ENCODE results near the gene CCDC159.

- TF ChIP-seq, protein P1, sequence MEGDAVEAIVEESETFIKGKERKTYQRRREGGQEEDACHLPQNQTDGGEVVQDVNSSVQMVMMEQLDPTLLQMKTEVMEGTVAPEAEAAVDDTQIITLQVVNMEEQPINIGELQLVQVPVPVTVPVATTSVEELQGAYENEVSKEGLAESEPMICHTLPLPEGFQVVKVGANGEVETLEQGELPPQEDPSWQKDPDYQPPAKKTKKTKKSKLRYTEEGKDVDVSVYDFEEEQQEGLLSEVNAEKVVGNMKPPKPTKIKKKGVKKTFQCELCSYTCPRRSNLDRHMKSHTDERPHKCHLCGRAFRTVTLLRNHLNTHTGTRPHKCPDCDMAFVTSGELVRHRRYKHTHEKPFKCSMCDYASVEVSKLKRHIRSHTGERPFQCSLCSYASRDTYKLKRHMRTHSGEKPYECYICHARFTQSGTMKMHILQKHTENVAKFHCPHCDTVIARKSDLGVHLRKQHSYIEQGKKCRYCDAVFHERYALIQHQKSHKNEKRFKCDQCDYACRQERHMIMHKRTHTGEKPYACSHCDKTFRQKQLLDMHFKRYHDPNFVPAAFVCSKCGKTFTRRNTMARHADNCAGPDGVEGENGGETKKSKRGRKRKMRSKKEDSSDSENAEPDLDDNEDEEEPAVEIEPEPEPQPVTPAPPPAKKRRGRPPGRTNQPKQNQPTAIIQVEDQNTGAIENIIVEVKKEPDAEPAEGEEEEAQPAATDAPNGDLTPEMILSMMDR (IDR thresholded peaks at IDR 0.05 in 8 of 11, conservative IDR thresholded peaks at IDR 0.05 in 3 of 11), result no peak
- TF ChIP-seq POLR2AphosphoS5 (IDR thresholded peaks at IDR 0.05) (peak in 1 of 3 donors; percentile 44), POLR2A (IDR thresholded peaks at IDR 0.05) (no peak)
These were observed 14.9 kb downstream of the CCDC159 start for GRCh38 chr19:11361037-11361770.

Data from spleen (tissue), 7 donors.